ENCODE results near the gene LTBP3. TPM values are rescaled to one million over a fixed set of nuclear protein-coding genes. Genes with fewer than 3 reads are reported as not detected.

LTBP3 gene
- total RNA-seq, 1 experiment from 2014 or later, result 10.6 TPM

DNA sequence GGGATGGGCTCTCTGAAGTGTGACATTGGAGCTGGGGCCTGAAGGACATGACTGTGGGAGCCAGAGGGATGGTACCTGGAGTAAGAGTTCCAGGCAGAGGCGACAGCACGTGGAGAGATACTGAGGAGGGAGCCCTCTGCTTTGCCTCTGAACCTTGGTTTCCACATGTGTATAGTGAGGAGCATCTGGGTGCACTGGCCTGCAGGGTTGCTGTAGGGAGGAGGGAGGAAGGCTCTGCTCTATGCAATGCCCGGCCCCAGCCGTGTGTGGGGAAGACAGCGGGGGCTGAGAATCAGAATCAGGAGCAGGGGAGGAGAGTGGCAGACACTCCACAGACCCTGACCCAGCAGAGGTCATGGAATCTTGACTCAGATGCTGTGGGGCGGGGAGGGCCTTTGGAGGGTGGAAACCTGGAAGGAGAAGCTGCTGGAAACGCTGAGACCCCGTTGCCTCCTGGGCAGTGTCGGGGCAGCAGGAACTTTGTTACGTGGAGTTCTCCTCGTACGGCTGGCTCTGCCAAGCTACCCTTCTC lies 29.3 kb downstream of the LTBP3 start:
- Histone ChIP-seq H3K79me1 (ENCODE audit: insufficient read depth, low read depth, low read length, poor library complexity, severe bottlenecking) (no peaks in the 10 kb centered on the region), H2BK12ac (ENCODE audit: insufficient read length, low read depth, low read length) (no peak overlapping the region), H3K23ac (ENCODE audit: insufficient read length, low read depth, low read length) (no peak overlapping the region), H4K91ac (ENCODE audit: insufficient read length, low read depth, low read length) (no peak overlapping the region), H3K79me2 (ENCODE audit: insufficient read depth, low read length) (no peaks in the 10 kb centered on the region; the same call in 1 of the 2 replicates), H4K5ac (ENCODE audit: insufficient read length, low read depth, low read length) (no peak overlapping the region), H3K56ac (ENCODE audit: insufficient read length, low read depth, low read length) (no peak overlapping the region), H3K9me3 (ENCODE audit: control insufficient read depth, low read depth, low read length) (no peaks in the 10 kb centered on the region), H3K4me1 (ENCODE audit: insufficient read depth, low read length) (no peaks in the 10 kb centered on the region), H3T11ph (ENCODE audit: low read length) (no peak overlapping the region), H4K20me1 (ENCODE audit: control insufficient read depth, insufficient read depth, insufficient read length) (no peaks in the 10 kb centered on the region), H3K4me2 (ENCODE audit: insufficient read depth, insufficient read length, low read length) (no peak overlapping the region), H3K23me2 (ENCODE audit: insufficient read length, low read depth, low read length, poor library complexity, severe bottlenecking) (peaks cover 4% of the 10 kb centered on the region), H2BK5ac (ENCODE audit: insufficient read length, low read length) (no peak overlapping the region), H3K27ac (ENCODE audit: insufficient read length, low read depth, low read length) (no peak overlapping the region), H2AK5ac (ENCODE audit: insufficient read length, low read length) (no peak overlapping the region), H3K18ac (ENCODE audit: insufficient read length, low read depth, low read length) (no peak overlapping the region), H2BK120ac (ENCODE audit: low read depth, low read length, poor library complexity, severe bottlenecking) (no peak overlapping the region), H2BK20ac (ENCODE audit: low read depth, low read length, poor library complexity, severe bottlenecking) (no peak overlapping the region), H3K27me3 (ENCODE audit: insufficient read depth, low read length) (no peaks in the 10 kb centered on the region), H4K8ac (replicated peaks; ENCODE audit: insufficient read length, low read depth, low read length) (no peak overlapping the region), H2BK15ac (ENCODE audit: low read depth, low read length) (no peak overlapping the region), H3K14ac (ENCODE audit: insufficient read depth, low read length) (no peak overlapping the region), H3K4ac (ENCODE audit: low read depth, low read length) (no peak overlapping the region), H2AFZ (ENCODE audit: low read length) (no peak overlapping the region), H3K9ac (ENCODE audit: extremely low read depth, insufficient read length, low read length) (no peak overlapping the region)
- WGBS (ENCODE audit: extremely low coverage, insufficient read length, low lambda C conversion rate), result no CpG with 5 or more reads among the region's 12 CpGs
- no peak for TF ChIP-seq CTCF (conservative IDR thresholded peaks at IDR 0.05)
- Mint-ChIP-seq H3K27ac (peak overlapping the region in 2 of 3 experiments; percentile 34 to 78; a peak in 3 of 7 replicates), H3K36me3 (ENCODE audit: insufficient read depth in 1 of 3, low read depth in 3 of 3) (peaks cover 20 to 48% (median 43%) of the 10 kb centered on the region in 3 experiments), H3K27me3 (ENCODE audit: low read depth) (peaks cover 6% of the 10 kb centered on the region), H3K4me3 (no peak overlapping the region; a peak in 1 of 5 replicates), H3K9me3 (no peaks in the 10 kb centered on the region; a peak in 1 of 5 replicates), H3K4me1 (peaks cover 10 to 14% of the 10 kb centered on the region in 2 experiments)
- DNase-seq, result no peak

Measured in H9 (cell line).